DMS114 treated with DMSO at 0.1 percent for 48 hours (cell line): ENCODE results near the gene B3GAT3.
"Not testable (repeated sequence)": the region's sequence is repeated elsewhere in the genome, so short reads cannot be mapped to it uniquely, and the experiment has no call there.

ENCODE experiments used
- DNase-seq: peaks from one replicate; lab custom pipeline; 2025; ENCODE audit not compliant: unreplicated experiment; lab: John Stamatoyannopoulos, UW

The B3GAT3 gene

GRCh38 chr11:62645946-62646824, 24.4 kb upstream of the B3GAT3 start, which contains the start of gene GANAB:
GANAB (minus strand) TSS chr11:62646613; CDS start chr11:62646599, 14 bp downstream.
- peak; percentile 97 for DNase-seq

GRCh38 chr11:62645671-62645945, 23.8 kb upstream of the B3GAT3 start:
- DNase-seq = no peak

- DNase-seq = no peak
Measured at GRCh38 chr11:62644220-62644619, 22.4 kb upstream of the B3GAT3 start.

GRCh38 chr11:62632492-62632891, 10.7 kb upstream of the B3GAT3 start:
- no peak for DNase-seq

- DNase-seq = peak; percentile 26
Measured at GRCh38 chr11:62627713-62628112, 5.9 kb upstream of the B3GAT3 start.

GRCh38 chr11:62622476-62623089, 797 bp upstream of the B3GAT3 start:
- no peak for DNase-seq

- DNase-seq = no peak
Measured at GRCh38 chr11:62621027-62621566, 689 bp downstream of the B3GAT3 start.

GRCh38 chr11:62616957-62617356, 4.8 kb downstream of the B3GAT3 start:
- not testable (repeated sequence) for DNase-seq

- no peak for DNase-seq
Measured at GRCh38 chr11:62615521-62615920, 6.3 kb downstream of the B3GAT3 start.

- DNase-seq = no peak
Measured at GRCh38 chr11:62614275-62614674, 7.5 kb downstream of the B3GAT3 start.

- DNase-seq = no peak
Measured at GRCh38 chr11:62613291-62613778, 8.5 kb downstream of the B3GAT3 start.

GRCh38 chr11:62612366-62613290, 9.2 kb downstream of the B3GAT3 start, which contains the start of the genes EML3 and ROM1:
EML3 (minus strand) TSS chr11:62612775; CDS start chr11:62612457, 318 bp downstream.
ROM1 (plus strand) TSS chr11:62613257; CDS start chr11:62613282, 25 bp downstream.
- peak; percentile 49 for DNase-seq

- no peak for DNase-seq
Measured at GRCh38 chr11:62611705-62612365, 10.0 kb downstream of the B3GAT3 start.

GRCh38 chr11:62610814-62611704, 10.7 kb downstream of the B3GAT3 start:
- DNase-seq = no peak

- no peak for DNase-seq
Measured at GRCh38 chr11:62610403-62610802, 11.4 kb downstream of the B3GAT3 start.

- DNase-seq = no peak
Measured at GRCh38 chr11:62608776-62609175, 13.0 kb downstream of the B3GAT3 start.

- no peak for DNase-seq
Measured at GRCh38 chr11:62607714-62608113, 14.1 kb downstream of the B3GAT3 start.

- no peak for DNase-seq
Measured at GRCh38 chr11:62605902-62606301, 15.9 kb downstream of the B3GAT3 start.

- DNase-seq = no peak
Measured at GRCh38 chr11:62605467-62605866, 16.3 kb downstream of the B3GAT3 start.
